Activated CD4-positive, CD25-positive, alpha-beta regulatory T cell treated with anti-CD3 and anti-CD28 coated beads, Interleukin-2, amount 50 U/mL, for 72 hours (primary cell): ENCODE measurements around the gene PQBP1.
"Not testable (repeated sequence)": the region's sequence is repeated elsewhere in the genome, so short reads cannot be mapped to it uniquely, and the experiment has no call there.

Experiments
- DNase-seq: peaks from one replicate; pipeline ENCODE4 v3.0.0; 2021

PQBP1 gene, protein sequence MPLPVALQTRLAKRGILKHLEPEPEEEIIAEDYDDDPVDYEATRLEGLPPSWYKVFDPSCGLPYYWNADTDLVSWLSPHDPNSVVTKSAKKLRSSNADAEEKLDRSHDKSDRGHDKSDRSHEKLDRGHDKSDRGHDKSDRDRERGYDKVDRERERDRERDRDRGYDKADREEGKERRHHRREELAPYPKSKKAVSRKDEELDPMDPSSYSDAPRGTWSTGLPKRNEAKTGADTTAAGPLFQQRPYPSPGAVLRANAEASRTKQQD

DNA sequence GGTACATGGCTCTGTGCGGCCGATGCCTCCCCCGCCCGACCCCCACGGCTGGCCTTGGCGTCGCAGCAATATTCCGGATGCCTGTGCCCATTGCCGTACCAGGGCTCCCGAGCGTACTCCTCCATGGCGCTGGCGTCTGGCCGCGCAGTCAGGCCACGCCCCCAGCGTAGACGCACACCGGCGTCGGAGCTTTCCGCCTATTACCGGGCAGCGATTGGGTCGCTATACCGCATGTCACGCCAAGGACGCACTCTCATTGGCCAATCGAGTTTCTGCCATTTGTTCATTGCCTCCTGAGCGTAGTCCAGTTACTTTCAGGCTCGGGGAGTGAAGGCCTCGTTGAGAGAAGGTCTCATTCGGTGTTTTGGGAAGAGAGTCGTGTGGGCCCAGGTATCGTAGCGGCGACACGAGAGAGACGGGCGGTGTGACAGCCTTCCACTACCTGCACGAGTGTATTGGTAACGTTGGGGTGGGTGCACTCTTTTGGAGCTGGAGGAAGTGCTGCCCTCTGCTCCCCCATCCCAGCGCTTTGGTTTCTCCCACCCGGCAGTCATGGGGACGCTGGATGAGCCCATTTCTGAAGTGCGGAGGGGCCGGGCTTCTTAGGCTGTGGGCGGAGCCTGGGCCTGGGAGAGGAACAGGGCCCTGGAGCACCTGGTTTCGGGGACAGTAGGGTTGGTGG lies at the start of gene PQBP1, which contains the start of gene TIMM17B:
PQBP1 (plus strand) TSS at position 306 of the 682 bp plus-strand sequence. CDS start 580 bp downstream, outside the sequence.
TIMM17B (minus strand) TSS at position 144 of the 682 bp plus-strand sequence; CDS start at position 125, 19 bp downstream.
- DNase-seq, result peak; percentile 80

DNA sequence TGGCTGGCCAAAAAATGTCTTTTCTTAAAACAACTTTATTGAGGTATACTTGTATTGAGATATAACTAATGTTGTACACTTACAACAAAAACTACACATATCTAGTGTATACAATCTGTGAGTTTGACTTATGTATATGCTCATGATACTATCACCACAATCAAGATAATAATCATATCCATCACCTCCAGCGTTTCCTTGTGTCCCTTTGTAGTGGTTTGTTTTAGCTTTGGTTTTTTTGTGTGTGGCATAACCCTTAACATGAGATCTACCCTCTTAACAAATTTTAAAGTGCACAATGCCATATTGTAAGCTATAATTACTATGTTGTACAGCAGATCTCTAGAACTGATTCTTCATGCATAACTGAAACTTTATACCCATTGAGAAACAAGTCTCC lies 48.9 kb upstream of the PQBP1 start:
- no peak for DNase-seq

GRCh38 chrX:48852857-48853256 lies 44.9 kb upstream of the PQBP1 start:
- DNase-seq, result no peak

GRCh38 chrX:48853494-48853893 lies 44.2 kb upstream of the PQBP1 start:
- DNase-seq, result not testable (repeated sequence)

DNA sequence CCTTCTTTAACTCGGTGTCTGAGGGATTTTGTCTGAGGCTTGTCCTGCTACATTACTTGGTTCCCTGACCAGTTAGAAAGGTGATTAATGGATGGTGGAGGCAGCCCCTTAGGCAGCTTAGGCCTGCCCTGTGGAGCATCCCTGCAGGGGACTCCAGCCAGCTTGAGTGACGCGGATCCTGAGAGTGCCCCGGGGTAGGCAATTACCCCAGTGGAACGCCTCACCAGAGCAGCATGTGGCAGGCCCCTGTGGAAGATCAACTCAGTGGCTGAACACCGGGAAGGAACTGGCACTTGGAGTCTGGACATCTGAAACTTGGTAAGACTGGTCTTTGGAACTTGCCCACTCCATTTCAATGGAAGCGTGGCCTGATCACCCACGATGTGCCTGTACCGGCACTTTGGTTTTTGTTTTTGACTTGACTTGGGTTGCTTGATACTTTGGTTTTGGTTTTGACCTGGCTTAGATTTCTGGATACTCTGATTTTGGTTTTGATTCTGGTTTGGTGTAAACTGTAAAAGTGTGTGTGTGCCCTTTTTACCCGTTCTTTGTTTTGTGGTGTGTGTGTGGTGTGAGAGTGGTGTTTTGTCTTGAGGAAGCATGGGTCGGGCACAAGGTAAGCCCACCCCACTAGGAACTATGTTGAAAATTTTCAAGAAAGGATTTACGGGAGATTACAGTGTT lies 43.5 kb upstream of the PQBP1 start:
- not testable (repeated sequence) for DNase-seq

DNA sequence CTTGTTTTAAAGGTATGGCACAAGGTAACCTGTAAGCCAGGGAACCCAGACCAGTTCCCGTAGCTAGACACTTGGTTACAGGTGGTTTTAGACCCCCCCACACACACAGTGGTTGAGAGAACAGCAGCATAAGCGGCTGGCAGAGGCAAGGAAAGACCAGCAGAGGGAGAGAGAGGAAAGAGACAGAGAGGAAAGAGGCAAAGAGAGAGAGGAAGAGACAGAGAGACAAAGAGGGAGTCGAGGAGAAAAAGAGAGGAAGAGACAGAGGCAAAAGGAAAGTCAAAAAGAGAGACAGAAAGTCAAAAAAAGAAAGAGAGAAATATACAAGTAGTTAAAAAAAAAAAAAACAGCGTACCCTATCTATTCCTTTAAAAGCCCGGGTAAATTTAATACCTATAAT lies 42.8 kb upstream of the PQBP1 start:
- no peak for DNase-seq

GRCh38 chrX:48864210-48864609 lies 33.5 kb upstream of the PQBP1 start:
- DNase-seq, result no peak

- not testable (repeated sequence) for DNase-seq
Measured at GRCh38 chrX:48872017-48872416, 25.7 kb upstream of the PQBP1 start.

- not testable (repeated sequence) for DNase-seq
Measured at GRCh38 chrX:48876944-48877343, 20.8 kb upstream of the PQBP1 start.

DNA sequence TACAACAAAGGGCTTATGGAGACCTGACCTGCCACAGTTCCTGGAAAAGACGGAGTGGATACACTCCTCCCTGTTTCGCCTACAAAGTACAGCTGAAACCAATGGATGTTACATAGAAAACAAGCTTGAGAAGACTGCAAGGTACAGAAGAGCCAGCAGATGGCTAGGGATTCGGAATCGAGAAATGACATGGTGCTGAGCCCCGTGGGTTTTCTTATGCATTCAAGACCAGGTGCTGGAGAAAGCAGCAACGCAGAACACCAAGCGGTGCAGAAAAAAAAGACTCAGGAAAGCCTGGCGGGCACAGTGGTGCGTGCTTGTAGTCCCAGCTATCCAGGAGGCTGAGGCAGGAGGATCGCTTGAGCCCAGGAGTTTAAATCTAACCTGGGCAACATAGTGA lies 14.0 kb upstream of the PQBP1 start:
- no peak for DNase-seq

GRCh38 chrX:48886586-48886985 lies 11.1 kb upstream of the PQBP1 start:
- DNase-seq, result not testable (repeated sequence)

- DNase-seq, result no peak
Measured at GRCh38 chrX:48890296-48890925, 7.3 kb upstream of the PQBP1 start.

DNA sequence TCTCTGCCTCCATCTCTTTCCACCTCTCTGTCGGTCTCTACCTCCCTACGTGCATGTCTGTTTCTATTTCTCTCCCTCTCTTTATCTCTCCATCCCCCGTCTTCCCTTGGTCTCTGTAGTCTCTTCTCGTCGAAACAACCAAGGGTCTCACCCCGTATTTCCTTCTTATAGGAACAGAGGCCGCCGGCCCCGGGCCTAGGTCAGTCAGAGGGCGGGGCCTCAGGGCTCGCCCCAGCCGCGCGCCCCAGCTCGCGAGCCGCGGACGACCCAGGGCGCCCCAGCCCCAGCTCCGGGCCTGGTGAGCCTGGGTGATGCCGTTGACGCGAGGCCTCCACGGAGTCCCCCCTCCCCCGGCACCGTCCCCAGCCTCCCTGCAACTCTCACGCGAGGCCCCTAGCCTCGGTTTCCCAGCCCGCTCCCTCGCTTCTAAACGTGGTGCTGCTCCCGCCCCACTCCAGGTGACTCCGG lies 6.8 kb upstream of the PQBP1 start:
- DNase-seq, result no peak

DNA sequence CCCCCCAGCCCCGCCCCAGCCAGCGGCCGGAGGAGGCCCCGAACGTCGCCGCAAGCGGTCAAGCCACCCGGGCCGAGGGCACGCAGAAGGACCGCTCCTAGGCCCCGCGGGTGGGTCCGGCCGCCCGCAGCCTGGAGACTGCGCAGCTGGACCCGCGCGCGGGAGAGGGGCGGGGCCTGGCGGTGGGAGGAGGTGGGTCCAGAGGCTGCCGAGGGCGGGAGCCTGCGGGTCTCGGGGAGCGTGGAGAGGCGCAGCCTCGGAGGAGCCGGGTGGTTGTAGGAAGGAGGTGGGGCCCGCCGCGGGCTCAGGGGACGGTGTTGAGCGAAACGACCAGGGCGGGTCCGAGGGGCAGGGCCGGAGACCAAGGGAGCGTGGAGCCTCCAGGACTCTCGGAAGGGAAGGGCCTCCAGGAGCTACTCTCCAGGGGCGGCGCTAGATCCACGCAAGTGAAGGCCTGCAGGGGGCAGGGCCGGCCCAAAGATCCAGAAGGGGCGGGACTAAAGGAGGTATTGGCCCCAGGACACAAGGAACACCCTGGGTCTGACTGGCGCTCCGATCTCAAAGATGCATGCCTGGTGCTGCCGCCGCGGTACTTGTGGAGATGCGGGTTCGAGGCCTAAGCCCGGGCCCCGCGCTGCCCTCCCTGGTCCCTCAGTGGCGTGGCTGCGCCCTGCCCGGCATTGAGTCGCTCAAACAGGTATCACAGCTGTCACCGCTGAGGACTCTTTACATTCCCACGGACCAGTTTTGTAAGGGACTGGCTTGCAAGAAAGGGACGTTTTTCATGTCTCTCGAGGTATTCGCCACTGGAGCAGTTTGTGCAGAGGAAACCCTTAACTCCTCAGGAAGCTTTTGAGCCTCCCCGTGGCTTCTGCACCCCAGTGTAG lies 6.1 kb upstream of the PQBP1 start:
- peak; percentile 73 for DNase-seq

DNA sequence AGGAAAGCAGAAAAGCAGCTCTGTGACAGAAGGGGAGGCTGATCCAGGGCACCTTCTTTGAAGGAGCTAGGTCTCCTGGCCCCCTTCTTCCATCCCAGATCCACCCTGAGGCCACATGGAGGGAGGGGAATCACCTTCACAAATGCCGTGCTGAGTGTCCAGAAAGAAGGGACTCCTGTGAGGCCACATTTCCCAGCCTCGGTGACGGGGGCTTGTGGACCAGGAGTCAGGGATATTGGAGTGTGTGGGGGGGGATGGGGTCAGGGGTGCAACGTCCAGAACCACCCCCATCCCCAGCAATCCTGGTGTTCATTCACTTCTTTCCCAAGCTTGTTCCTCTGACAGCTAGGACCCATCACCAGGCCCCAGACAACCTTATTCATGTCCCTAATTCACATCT lies 4.8 kb upstream of the PQBP1 start:
- DNase-seq, result no peak

GRCh38 chrX:48893556-48894348 lies 4.0 kb upstream of the PQBP1 start:
- DNase-seq, result no peak

DNA sequence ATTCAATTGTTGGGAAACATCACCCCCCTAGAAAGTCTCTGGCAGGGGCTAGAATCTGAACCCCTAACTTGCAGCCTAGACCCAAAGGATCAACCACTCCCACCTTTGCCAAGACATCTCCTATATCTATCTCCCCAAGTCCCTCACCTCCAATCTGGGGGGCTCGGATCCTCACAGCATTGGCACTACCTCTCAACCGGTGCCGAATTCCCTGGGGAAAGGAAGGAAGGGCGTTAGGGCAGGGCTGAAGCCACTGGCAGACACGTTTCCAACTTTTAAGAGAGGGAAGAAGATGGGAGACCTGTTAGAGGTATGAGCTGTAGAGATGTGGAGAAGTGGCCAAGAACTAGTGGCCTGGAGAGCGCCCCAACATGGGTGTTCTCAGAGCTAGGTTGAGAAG lies 2.8 kb upstream of the PQBP1 start:
- DNase-seq, result no peak

DNA sequence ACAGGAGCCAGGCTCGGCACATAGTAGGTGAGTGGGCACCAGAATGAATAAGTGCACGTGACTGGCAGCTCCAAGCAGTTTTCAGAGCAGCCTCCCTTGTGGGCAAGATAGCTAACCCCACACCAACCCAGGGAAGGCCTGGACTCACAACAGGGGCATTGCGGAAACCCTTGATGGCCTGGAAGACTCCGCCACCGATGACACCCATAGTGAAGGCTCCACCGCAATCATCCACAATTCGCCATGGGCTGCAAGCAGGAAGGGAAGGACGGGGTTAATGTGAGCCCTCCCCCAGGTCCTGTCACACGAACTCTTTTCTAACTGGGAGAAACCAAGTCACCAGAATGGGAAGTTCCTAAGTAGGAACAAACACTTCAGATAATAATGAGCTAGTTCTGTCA lies 1.1 kb upstream of the PQBP1 start:
- no peak for DNase-seq

- DNase-seq, result peak; percentile 66
Measured at GRCh38 chrX:48897157-48897624, 539 bp upstream of the PQBP1 start.

GRCh38 chrX:48899078-48899410 lies 1.3 kb downstream of the PQBP1 start:
- no peak for DNase-seq

DNA sequence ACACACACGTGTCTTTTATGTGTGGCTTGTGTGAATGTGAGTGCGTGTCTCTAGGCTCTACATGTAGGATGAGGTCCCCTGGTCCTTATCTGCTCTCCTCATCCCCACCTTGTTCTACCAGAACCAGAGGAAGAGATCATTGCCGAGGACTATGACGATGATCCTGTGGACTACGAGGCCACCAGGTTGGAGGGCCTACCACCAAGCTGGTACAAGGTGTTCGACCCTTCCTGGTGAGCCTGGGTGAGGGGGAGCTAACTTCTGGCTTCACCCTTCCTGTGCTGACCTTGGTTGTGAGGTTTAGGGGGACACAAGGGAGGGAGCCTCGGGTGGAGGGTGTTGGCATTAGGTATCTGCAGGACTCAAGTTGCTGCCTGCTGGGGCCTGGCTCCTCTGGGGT lies 3.3 kb downstream of the PQBP1 start:
- DNase-seq, result no peak
